HEK293T (cell line): Measurements from ENCODE around the gene RUSC2.

ENCODE experiments used
- ARNT ChIP-seq: fragments of 450-650 bp; IDR thresholded peaks from 2 replicates; pipeline ENCODE4 v1.6.1; 2017; ENCODE audit warnings: mild to moderate bottlenecking
- BHLHE40 ChIP-seq: fragments of 450-650 bp; IDR thresholded peaks from 2 replicates; pipeline ENCODE4 v1.6.1; 2016; ENCODE audit warnings: mild to moderate bottlenecking, moderate library complexity, borderline replicate concordance
- FOXA1 ChIP-seq: fragments of 450-650 bp; IDR thresholded peaks from 2 replicates; pipeline ENCODE4 v1.6.1; 2016; ENCODE audit warnings: mild to moderate bottlenecking
- FOXK2 ChIP-seq: fragments of 450-650 bp; IDR thresholded peaks from 2 replicates; pipeline ENCODE4 v1.6.1; 2016; ENCODE audit warnings: mild to moderate bottlenecking
- FOXM1 ChIP-seq: fragments of 450-650 bp; IDR thresholded peaks from 2 replicates; pipeline ENCODE4 v1.6.1; 2017; ENCODE audit warnings: mild to moderate bottlenecking, borderline replicate concordance
- LEF1 ChIP-seq: fragments of 450-650 bp; IDR thresholded peaks from 2 replicates; pipeline ENCODE4 v1.6.1; 2017; ENCODE audit warnings: mild to moderate bottlenecking, borderline replicate concordance
- NFRKB ChIP-seq: fragments of 450-650 bp; IDR thresholded peaks from 2 replicates; pipeline ENCODE4 v1.6.1; 2016; ENCODE audit warnings: mild to moderate bottlenecking, moderate library complexity
- TARDBP ChIP-seq: fragments of 450-650 bp; IDR thresholded peaks from 2 replicates; pipeline ENCODE4 v1.6.1; 2016

DNA sequence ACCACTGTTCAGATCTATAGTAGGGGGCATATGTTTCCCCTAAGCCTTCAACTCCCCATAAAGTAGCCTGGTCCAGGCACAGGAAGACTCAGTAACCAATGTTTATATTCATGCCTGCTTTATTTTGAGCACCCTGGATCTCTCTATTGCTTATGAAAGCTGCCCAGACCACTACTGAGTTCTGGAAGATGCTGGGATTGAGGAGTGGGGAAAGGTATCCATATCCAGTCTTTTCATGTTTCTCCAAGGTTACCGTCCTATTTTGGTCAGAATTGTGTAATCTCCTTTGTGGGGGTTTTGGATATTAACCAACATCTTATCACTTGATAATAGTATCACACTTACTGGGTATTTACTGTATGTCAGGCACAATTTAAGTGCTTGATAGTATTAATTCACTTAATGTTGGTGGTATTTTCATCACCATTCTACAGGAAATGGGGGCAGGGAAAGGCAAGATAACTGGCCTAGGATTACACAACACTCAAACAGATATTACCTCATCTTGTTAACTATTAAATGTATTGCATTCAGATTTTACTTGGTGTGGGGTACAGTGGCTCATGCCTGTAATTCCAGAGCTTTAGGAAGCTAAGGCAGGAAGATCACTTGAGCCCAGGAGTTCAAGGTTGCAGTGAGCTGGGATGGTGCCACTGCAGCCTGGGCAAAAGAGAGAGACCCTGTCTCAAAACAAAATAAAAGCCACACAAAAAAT, 36.3 kb downstream of the RUSC2 start:
- TF ChIP-seq TARDBP (no peak), BHLHE40 (no peak), LEF1 (no peak), NFRKB (no peak), FOXA1 (no peak), FOXK2 (no peak), FOXM1 (no peak), ARNT (no peak)
